GM18873 (cell line): ENCODE data around the gene ALOX5AP.
A peak's percentile ranks its signal among the peaks of the same experiment; 100 is the strongest.

Experiments used
- ATAC-seq: cut with Tn5 transposase; IDR thresholded peaks from one replicate; pipeline ENCODE4 v1.9.1; 2021; ENCODE audit warnings: mild to moderate bottlenecking, moderate library complexity, moderate number of reproducible peaks; ENCODE audit not compliant: unreplicated experiment, low FRiP score

Gene ALOX5AP

GRCh38 chr13:30735025-30735871 lies at the start of gene ALOX5AP:
Gene ALOX5AP (plus strand): TSS chr13:30735543. CDS start chr13:30735606, 63 bp downstream.
- peak; percentile 66 for ATAC-seq

GRCh38 chr13:30685987-30686386 lies 49.4 kb upstream of the ALOX5AP start:
- ATAC-seq: no peak

GRCh38 chr13:30687601-30688000 lies 47.7 kb upstream of the ALOX5AP start:
- no peak for ATAC-seq

GRCh38 chr13:30689752-30690151 lies 45.6 kb upstream of the ALOX5AP start:
- no peak for ATAC-seq

- peak; percentile 86 for ATAC-seq
Measured at GRCh38 chr13:30690282-30691188, 44.8 kb upstream of the ALOX5AP start.

GRCh38 chr13:30692113-30692512 lies 43.2 kb upstream of the ALOX5AP start:
- no peak for ATAC-seq

GRCh38 chr13:30696278-30697176 lies 38.8 kb upstream of the ALOX5AP start:
- ATAC-seq: no peak

- ATAC-seq: no peak
Measured at GRCh38 chr13:30697177-30697953, 38.0 kb upstream of the ALOX5AP start.

GRCh38 chr13:30697996-30698401 lies 37.3 kb upstream of the ALOX5AP start:
- no peak for ATAC-seq

GRCh38 chr13:30698488-30699005 lies 36.8 kb upstream of the ALOX5AP start:
- ATAC-seq: no peak

- no peak for ATAC-seq
Measured at GRCh38 chr13:30700364-30700763, 35.0 kb upstream of the ALOX5AP start.

GRCh38 chr13:30702006-30702405 lies 33.3 kb upstream of the ALOX5AP start:
- ATAC-seq: no peak

- no peak for ATAC-seq
Measured at GRCh38 chr13:30704596-30704995, 30.7 kb upstream of the ALOX5AP start.

- ATAC-seq: no peak
Measured at GRCh38 chr13:30705680-30706079, 29.7 kb upstream of the ALOX5AP start.

- ATAC-seq: no peak
Measured at GRCh38 chr13:30708541-30708940, 26.8 kb upstream of the ALOX5AP start.

- no peak for ATAC-seq
Measured at GRCh38 chr13:30710442-30710841, 24.9 kb upstream of the ALOX5AP start.

- no peak for ATAC-seq
Measured at GRCh38 chr13:30711375-30711774, 24.0 kb upstream of the ALOX5AP start.

- ATAC-seq: no peak
Measured at GRCh38 chr13:30711837-30712236, 23.5 kb upstream of the ALOX5AP start.
